Fibroblast of villous mesenchyme (primary cell): ENCODE results near the gene CCDC9B. TPM values are rescaled to one million over a fixed set of nuclear protein-coding genes. Genes with fewer than 3 reads are reported as not detected.

Experiments used
- DNase-seq: peaks from one replicate; pipeline ENCODE4 v3.0.0-alpha.2; 2010; ENCODE audit warnings: low read depth
- H3K4me3 ChIP-seq: 2 replicates; pipeline ENCODE4 v1.5.1; 2011; ENCODE audit warnings: low read depth, mild to moderate bottlenecking, low read length
- total RNA-seq: library from RNA; depleted of rRNA; stranded (reverse); fragments of >200 nt; gene quantifications from 2 replicates; pipeline ENCODE4 v1.2.3, GENCODE V29; 2012
- TF ChIP-seq, protein P1 (sequence below): IDR thresholded peaks from 2 replicates; pipeline ENCODE4 v1.5.1; 2012; ENCODE audit warnings: low read depth, mild to moderate bottlenecking, low read length; ENCODE audit not compliant: insufficient read depth

CCDC9B gene
- total RNA-seq, 1 donor = 35.4 TPM

DNA sequence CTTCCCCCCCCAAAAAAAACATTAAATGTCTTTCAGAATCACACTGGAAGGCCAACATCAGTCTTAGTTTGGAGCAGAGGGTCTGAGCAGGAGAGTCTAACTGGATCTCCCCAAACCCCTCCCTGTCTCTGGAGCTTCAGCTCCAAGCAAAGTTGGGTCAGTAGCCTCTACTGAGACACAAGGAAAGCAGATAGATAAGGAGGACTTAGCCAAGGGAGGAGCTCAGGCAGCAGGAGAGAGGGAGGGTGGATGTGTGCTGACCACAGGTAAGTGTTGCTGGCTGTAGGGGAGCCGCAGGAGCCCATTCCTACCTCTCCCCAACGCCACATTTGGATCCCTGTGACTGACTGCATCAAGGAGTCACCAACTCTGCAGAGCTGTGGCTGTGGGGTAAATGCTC lies 40.0 kb downstream of the CCDC9B start:
- DNase-seq = no peak
- no peak overlapping the region for H3K4me3 ChIP-seq
- TF ChIP-seq, protein P1, sequence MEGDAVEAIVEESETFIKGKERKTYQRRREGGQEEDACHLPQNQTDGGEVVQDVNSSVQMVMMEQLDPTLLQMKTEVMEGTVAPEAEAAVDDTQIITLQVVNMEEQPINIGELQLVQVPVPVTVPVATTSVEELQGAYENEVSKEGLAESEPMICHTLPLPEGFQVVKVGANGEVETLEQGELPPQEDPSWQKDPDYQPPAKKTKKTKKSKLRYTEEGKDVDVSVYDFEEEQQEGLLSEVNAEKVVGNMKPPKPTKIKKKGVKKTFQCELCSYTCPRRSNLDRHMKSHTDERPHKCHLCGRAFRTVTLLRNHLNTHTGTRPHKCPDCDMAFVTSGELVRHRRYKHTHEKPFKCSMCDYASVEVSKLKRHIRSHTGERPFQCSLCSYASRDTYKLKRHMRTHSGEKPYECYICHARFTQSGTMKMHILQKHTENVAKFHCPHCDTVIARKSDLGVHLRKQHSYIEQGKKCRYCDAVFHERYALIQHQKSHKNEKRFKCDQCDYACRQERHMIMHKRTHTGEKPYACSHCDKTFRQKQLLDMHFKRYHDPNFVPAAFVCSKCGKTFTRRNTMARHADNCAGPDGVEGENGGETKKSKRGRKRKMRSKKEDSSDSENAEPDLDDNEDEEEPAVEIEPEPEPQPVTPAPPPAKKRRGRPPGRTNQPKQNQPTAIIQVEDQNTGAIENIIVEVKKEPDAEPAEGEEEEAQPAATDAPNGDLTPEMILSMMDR = no peak

DNA sequence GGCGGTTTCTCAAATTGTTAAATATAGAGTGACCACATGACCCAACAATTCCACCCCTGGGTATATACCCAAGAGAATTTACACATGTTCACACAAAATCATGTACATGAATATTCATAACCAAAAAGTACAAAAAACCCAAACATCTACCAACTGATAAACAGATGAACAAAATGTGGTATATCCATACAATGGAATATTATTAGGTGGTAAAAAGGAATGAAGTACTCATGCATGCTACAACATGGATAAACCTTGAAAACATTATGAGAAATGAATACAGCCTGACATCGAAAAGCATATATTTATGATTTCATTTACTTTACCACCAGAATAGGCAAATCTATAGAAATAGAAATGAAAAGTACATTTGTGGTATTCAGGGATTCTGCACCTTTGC lies 40.4 kb downstream of the CCDC9B start:
- no peak overlapping the region for H3K4me3 ChIP-seq
- TF ChIP-seq, protein P1 = no peak
- DNase-seq = no peak

DNA sequence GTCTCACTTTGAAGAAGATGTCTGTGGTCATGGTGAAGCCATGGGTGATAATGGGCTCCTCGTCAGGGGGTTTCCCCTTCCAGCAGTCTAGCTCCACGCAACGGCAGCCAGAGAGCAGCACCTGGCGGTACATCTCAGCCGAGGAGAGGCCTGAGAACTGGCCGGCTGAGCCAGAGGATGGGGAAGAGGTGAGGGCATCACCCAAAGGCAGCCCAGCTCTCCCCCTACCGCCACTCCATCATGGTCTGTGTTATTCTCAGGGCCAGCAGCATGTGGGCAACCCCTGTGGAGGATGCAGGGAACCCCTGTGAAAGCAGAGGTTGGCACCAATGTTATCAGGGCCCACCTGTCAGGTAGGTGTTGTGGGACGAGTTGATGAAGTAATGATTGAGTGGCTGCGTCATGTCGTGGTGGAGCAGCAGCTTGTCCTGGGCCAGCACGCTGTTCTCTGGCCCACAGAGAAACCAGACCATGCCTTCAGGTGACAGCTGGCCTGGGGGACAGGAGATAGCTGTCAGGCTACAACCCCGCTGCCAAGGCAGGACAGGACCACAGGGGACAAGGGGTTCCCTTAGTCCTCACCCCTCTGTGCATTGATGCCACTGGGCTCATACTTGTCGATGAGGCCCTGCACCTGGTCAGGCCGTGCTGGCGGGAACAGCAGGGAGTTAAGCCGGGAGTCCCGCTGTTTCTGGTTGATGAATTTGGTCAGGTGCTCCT lies 42.4 kb downstream of the CCDC9B start:
- DNase-seq = no peak
- TF ChIP-seq, protein P1 = no peak
- no peak overlapping the region for H3K4me3 ChIP-seq

DNA sequence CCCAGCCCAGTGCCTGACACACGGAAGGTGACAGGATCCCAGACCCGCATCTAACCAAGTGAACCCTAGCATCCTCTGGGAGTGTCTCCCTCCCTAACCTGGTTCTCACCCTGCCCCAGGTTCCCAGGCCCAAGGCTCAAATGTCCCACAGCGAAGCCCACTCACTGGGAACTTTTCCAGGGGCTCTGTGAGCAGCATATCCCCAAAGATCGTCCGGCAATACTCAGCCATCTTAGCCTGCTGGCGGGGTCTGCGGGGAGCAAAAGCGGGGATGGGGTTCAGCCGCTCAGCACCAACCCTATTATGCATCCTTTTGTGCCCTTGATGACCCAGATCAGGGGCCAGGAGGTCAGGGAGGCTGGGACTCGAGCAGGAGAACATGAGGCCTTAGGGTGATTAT lies 43.4 kb downstream of the CCDC9B start:
- no peak overlapping the region for H3K4me3 ChIP-seq
- TF ChIP-seq, protein P1 = no peak
- DNase-seq = no peak

DNA sequence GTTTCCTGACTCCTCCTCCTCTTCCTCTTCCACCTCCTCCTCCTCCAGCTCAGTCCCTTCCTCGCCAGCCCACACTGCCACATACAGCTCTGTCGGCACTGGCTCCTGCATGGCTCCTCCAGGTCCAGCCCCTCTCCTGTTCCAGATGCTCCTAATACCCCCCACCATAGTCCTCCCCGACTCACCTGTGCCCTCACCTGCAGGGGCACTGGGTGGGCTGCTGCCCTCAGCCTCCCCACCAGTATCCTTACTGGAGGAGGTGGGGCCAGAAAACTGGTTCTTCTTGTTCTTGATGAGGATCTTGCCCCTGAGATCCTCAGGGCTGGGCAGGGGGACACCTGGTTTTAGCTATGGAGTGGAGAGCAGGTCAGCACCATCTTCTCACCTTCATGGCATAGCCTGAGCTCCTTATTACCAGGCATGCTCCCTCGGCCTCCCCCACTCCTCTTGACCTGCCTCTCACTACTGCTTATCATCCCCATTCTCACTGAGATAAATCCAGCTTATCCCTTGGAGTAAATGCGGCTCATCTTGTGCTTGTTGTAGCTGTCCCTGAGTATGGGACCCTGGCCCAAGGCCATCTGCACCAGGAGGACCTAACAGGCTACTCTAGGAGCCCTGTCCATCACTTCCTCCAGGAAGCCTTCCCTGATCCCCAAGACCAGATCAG lies 44.0 kb downstream of the CCDC9B start:
- no peak for DNase-seq
- no peak overlapping the region for H3K4me3 ChIP-seq
- TF ChIP-seq, protein P1 = no peak

DNA sequence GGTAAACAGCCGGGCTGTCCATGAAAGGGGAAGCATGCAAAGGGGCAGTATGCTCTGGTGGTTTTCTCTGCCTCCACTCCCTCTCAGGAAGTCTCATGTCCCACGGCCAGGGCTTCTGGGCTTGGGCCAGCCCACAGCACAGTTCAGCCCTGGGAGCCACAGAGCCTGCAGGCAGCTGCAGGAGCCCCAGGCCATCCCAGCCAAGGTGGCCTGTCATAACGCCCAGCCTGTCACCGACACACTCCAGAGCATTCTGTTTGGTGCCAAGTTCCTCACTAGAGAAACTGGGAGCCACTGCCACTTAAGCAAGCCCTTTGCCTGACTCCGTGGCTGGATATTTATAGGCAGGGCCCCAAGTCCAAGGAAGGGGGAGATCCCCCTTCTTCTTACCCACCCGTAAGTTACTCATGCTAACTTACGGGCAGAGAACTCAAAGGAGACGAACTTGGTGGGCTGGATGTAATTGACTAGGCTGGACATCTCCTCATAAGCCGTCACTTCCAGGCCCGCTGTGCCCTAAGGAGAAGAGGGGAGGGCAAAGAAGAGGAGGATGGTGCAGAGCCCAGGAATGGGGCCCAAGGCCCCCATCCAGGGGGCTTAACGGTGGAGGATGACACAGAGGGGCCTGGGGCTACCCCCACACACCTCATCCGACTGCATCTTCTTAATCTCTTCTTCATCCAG lies 44.7 kb downstream of the CCDC9B start:
- no peak for DNase-seq
- H3K4me3 ChIP-seq = no peak overlapping the region
- TF ChIP-seq, protein P1 = no peak
